SH-SY5Y (cell line): ENCODE measurements around the gene NR1H4.

Experiments
- GATA2 ChIP-seq: IDR thresholded peaks from 2 replicates; pipeline ENCODE4 v1.6.1; 2011; ENCODE audit warnings: mild to moderate bottlenecking, low read depth, low read length
- GATA3 ChIP-seq: IDR thresholded peaks from 2 replicates; pipeline ENCODE4 v1.6.1; 2011; ENCODE audit warnings: low read depth, mild to moderate bottlenecking, low read length, moderate library complexity

DNA sequence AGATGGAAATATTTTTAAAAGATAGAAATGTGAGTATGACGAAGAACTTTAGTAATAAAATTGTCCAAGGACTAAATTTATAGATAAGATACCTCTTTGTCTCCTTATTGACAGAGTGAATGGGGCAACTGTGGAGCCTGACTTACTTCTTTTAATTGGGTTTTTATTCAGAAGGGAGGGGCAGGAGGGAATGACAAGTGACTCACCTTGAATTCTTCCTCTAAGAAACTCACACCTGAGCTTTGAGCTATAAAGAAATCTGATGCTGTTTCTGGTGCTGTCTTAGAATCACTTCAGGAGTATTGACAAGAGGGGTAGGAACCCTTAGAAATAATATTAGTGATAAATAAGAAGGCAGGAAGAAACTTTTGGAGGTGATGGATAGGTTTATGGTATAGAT is 951 bp downstream of the NR1H4 start:
- TF ChIP-seq GATA3 = no peak
- TF ChIP-seq GATA2 = no peak
